ENCODE data around the gene ROR2.

GRCh38 chr9:91643481-91644077, 306.4 kb downstream of the ROR2 start:
- TF ChIP-seq, protein P1, sequence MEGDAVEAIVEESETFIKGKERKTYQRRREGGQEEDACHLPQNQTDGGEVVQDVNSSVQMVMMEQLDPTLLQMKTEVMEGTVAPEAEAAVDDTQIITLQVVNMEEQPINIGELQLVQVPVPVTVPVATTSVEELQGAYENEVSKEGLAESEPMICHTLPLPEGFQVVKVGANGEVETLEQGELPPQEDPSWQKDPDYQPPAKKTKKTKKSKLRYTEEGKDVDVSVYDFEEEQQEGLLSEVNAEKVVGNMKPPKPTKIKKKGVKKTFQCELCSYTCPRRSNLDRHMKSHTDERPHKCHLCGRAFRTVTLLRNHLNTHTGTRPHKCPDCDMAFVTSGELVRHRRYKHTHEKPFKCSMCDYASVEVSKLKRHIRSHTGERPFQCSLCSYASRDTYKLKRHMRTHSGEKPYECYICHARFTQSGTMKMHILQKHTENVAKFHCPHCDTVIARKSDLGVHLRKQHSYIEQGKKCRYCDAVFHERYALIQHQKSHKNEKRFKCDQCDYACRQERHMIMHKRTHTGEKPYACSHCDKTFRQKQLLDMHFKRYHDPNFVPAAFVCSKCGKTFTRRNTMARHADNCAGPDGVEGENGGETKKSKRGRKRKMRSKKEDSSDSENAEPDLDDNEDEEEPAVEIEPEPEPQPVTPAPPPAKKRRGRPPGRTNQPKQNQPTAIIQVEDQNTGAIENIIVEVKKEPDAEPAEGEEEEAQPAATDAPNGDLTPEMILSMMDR (IDR thresholded peaks at IDR 0.05): no peak
- no peak for TF ChIP-seq POLR2A (IDR thresholded peaks at IDR 0.05)
